GM19043 (cell line): ENCODE results near the gene BHMT.
"Not testable (repeated sequence)": the region's sequence is repeated elsewhere in the genome, so short reads cannot be mapped to it uniquely, and the experiment has no call there.

ENCODE experiments used
- ATAC-seq: cut with Tn5 transposase; IDR thresholded peaks from one replicate; pipeline ENCODE4 v1.9.1; 2021; ENCODE audit warnings: low read depth; ENCODE audit not compliant: unreplicated experiment

Gene BHMT

GRCh38 chr5:79109527-79110492 lies 1.8 kb upstream of the BHMT start:
- no peak for ATAC-seq

- no peak for ATAC-seq
Observed at GRCh38 chr5:79111960-79112702, 522 bp downstream of the BHMT start.

- no peak for ATAC-seq
Observed at GRCh38 chr5:79112703-79113058, 1.1 kb downstream of the BHMT start.

GRCh38 chr5:79119486-79119885 lies 7.9 kb downstream of the BHMT start:
- no peak for ATAC-seq

GRCh38 chr5:79120221-79120620 lies 8.6 kb downstream of the BHMT start:
- ATAC-seq = no peak

GRCh38 chr5:79122973-79123372 lies 11.4 kb downstream of the BHMT start:
- no peak for ATAC-seq

GRCh38 chr5:79124607-79125006 lies 13.0 kb downstream of the BHMT start:
- no peak for ATAC-seq

GRCh38 chr5:79130781-79131180 lies 19.2 kb downstream of the BHMT start:
- ATAC-seq = no peak

- no peak for ATAC-seq
Observed at GRCh38 chr5:79133121-79133656, 21.6 kb downstream of the BHMT start.

GRCh38 chr5:79133657-79134451 lies 22.2 kb downstream of the BHMT start:
- no peak for ATAC-seq

GRCh38 chr5:79135790-79136553 lies 24.4 kb downstream of the BHMT start:
- ATAC-seq = no peak

- ATAC-seq = no peak
Observed at GRCh38 chr5:79136618-79137017, 25.0 kb downstream of the BHMT start.

GRCh38 chr5:79140553-79140952 lies 28.9 kb downstream of the BHMT start:
- no peak for ATAC-seq

GRCh38 chr5:79143684-79144379 lies 32.2 kb downstream of the BHMT start:
- no peak for ATAC-seq

GRCh38 chr5:79147076-79147475 lies 35.5 kb downstream of the BHMT start:
- ATAC-seq = no peak

GRCh38 chr5:79149433-79149832 lies 37.8 kb downstream of the BHMT start:
- no peak for ATAC-seq

GRCh38 chr5:79151942-79152671 lies 40.5 kb downstream of the BHMT start:
- no peak for ATAC-seq

GRCh38 chr5:79157305-79157704 lies 45.7 kb downstream of the BHMT start:
- no peak for ATAC-seq

GRCh38 chr5:79161647-79162046 lies 50.0 kb downstream of the BHMT start:
- not testable (repeated sequence) for ATAC-seq
